Measurements from ENCODE around the gene ATXN2. TPM values are rescaled to one million over a fixed set of nuclear protein-coding genes. Genes with fewer than 3 reads are reported as not detected.

ATXN2 gene
- total RNA-seq, 4 donors from 2014 or later: 20.4 to 28.1 (median 22.2) TPM

DNA sequence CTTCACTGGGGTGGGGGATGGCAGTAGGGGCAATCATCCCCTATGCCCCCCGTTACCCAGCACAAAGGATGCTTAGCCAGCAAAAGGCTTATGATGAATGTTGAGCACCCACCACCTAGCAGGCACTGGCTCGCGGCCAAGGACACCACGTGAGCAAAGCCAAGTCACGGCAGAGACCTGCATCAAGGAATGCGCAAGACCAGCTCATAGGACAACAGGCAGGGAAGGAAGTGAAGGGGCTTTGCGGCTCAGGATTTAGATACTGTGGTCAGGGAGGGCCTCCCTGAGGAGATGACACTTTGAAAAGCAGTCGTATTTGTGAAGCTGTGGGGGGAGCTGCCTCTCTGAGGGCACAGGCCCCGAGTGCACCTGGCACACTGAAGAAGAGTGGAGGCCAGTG is 160.6 kb downstream of the ATXN2 start:
- H3K9me3 ChIP-seq: no peaks in the 10 kb centered on the region
- peak overlapping the region; percentile 29 to 89 (median 64) for H3K27ac ChIP-seq
- TF ChIP-seq POLR2A (IDR thresholded peaks at IDR 0.05): no peak
- TF ChIP-seq, protein P1, sequence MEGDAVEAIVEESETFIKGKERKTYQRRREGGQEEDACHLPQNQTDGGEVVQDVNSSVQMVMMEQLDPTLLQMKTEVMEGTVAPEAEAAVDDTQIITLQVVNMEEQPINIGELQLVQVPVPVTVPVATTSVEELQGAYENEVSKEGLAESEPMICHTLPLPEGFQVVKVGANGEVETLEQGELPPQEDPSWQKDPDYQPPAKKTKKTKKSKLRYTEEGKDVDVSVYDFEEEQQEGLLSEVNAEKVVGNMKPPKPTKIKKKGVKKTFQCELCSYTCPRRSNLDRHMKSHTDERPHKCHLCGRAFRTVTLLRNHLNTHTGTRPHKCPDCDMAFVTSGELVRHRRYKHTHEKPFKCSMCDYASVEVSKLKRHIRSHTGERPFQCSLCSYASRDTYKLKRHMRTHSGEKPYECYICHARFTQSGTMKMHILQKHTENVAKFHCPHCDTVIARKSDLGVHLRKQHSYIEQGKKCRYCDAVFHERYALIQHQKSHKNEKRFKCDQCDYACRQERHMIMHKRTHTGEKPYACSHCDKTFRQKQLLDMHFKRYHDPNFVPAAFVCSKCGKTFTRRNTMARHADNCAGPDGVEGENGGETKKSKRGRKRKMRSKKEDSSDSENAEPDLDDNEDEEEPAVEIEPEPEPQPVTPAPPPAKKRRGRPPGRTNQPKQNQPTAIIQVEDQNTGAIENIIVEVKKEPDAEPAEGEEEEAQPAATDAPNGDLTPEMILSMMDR (IDR thresholded peaks at IDR 0.05 in 4 of 5, conservative IDR thresholded peaks at IDR 0.05 in 1 of 5): no peak
- intact Hi-C loops (cut with DNase I; ENCODE audit: low total_unique reads): no loop called here
- H3K27me3 ChIP-seq: no peaks in the 10 kb centered on the region
- no peak overlapping the region for H3K4me3 ChIP-seq
- H3K4me1 ChIP-seq: peaks cover 43 to 51% of the 10 kb centered on the region in 2 donors
- in situ Hi-C loops (cut with MboI; ENCODE audit: low sequenced_read_pairs in 4 of 4): no loop called here
- no peak for DNase-seq
- no peak for ATAC-seq
- H3K36me3 ChIP-seq: no peaks in the 10 kb centered on the region

DNA sequence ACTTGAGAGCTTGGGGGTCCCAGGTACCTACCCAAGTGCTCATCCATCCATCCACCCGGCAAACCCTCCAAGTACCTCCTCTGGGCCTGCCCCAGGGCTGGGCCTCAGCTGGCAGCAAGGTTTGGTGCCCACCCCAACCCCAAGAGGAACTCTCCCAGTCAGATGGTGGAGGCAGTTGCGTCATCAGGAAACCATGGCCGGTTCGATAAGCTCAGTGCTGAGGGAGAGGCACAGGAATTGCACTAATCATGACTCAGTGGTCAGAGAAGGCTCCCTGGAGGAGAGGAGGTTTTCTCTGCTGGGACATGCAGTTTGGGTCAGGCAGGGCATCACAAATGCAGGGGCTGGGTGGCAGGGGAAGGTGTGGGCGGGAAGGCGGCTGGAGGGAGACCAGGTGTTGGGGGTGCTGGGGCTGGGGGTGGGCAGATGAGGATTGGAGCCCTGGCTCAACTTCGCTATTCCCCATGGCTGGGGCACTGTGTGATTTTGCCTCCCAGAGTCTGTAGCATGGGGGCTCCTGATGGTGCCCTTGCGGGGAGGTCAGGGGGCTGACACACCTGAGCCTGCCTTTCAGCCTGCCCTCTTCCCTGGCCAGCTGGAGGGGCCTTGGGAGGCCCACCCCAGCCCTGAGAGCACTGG is 161.2 kb downstream of the ATXN2 start:
- Histone ChIP-seq H3K9me3 (no peaks in the 10 kb centered on the region), H3K4me3 (no peak overlapping the region), H3K36me3 (no peaks in the 10 kb centered on the region), H3K27me3 (no peaks in the 10 kb centered on the region), H3K4me1 (peaks cover 40 to 50% of the 10 kb centered on the region in 2 donors), H3K27ac (peak overlapping the region; percentile 29 to 89 (median 64))
- in situ Hi-C loops (cut with MboI; ENCODE audit: low sequenced_read_pairs in 4 of 4) (no loop called here), intact Hi-C loops (cut with DNase I; ENCODE audit: low total_unique reads) (no loop called here)
- TF ChIP-seq, protein P1 (IDR thresholded peaks at IDR 0.05 in 4 of 5, conservative IDR thresholded peaks at IDR 0.05 in 1 of 5): no peak
- TF ChIP-seq POLR2A (IDR thresholded peaks at IDR 0.05): no peak
- ATAC-seq: no peak
- no peak for DNase-seq

DNA sequence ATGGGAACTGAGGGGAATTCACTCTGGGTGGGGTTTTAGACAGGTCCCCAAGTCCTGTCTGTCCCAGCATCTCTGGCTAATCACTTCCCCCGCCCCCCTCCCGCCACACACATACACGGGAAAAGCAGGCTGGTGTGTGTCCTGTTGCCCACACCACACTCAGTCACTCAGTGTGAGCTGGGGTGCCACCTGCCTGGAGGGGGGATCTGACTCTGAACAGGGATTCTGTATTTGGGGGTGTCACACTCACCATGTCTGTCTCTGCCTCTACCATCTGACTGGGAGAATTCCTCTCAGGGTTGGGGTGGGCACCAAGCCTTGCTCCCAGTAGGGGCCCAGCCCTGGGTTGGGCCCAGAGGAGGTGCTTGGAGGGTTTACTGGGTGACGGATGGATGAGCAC is 162.3 kb downstream of the ATXN2 start:
- Histone ChIP-seq H3K4me1 (peaks cover 43 to 61% of the 10 kb centered on the region in 2 donors), H3K27me3 (no peaks in the 10 kb centered on the region), H3K4me3 (no peak overlapping the region), H3K36me3 (no peaks in the 10 kb centered on the region), H3K27ac (peak overlapping the region; percentile 48 to 89 (median 76)), H3K9me3 (no peaks in the 10 kb centered on the region)
- DNase-seq (no peak), ATAC-seq (no peak)
- no peak for TF ChIP-seq POLR2A (IDR thresholded peaks at IDR 0.05)
- TF ChIP-seq, protein P1 (IDR thresholded peaks at IDR 0.05 in 4 of 5, conservative IDR thresholded peaks at IDR 0.05 in 1 of 5): no peak
- intact Hi-C loops (cut with DNase I; ENCODE audit: low total_unique reads): no loop called here
- in situ Hi-C loops (cut with MboI; ENCODE audit: low sequenced_read_pairs in 4 of 4): no loop called here

DNA sequence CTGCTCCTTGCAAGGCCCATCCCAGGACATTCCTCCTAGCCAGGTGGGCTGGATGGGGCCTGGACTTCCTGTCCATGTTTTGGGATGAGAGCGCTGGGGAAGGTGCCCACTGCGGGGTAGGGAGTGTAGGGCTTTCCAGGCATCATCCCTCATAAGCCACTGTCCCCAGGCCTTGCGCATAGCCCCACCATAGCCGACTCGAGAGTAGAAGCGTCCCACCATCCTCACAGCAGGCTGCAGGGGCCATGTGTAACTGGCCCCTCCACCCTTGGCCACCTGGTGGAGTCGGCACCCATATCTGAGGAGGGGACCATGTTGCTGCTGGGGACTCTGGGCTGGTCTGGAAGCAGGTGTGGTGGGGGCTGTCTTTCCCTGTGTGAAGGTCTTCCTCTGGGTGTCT is 162.8 kb downstream of the ATXN2 start:
- no peak for ATAC-seq

More for the DNA sequence above, 162.8 kb downstream of the ATXN2 start:
- in situ Hi-C loops (cut with MboI; ENCODE audit: low sequenced_read_pairs in 4 of 4) (no loop called here), intact Hi-C loops (cut with DNase I; ENCODE audit: low total_unique reads) (no loop called here)
- DNase-seq: no peak
- Histone ChIP-seq H3K36me3 (no peaks in the 10 kb centered on the region), H3K4me1 (peaks cover 45 to 63% of the 10 kb centered on the region in 2 donors), H3K9me3 (no peaks in the 10 kb centered on the region), H3K4me3 (no peak overlapping the region), H3K27ac (peak overlapping the region; percentile 34 to 89 (median 76)), H3K27me3 (no peaks in the 10 kb centered on the region)
- TF ChIP-seq POLR2A (IDR thresholded peaks at IDR 0.05): no peak
- TF ChIP-seq, protein P1 (IDR thresholded peaks at IDR 0.05 in 4 of 5, conservative IDR thresholded peaks at IDR 0.05 in 1 of 5): no peak
